Measurements from ENCODE around the gene PIM2. TPM values are rescaled to one million over a fixed set of nuclear protein-coding genes. Genes with fewer than 3 reads are reported as not detected.

Gene PIM2
- 14.3 TPM for total RNA-seq

GRCh38 chrX:48918643-48919340 is at the start of gene PIM2:
TSS of gene PIM2 (minus strand) at chrX:48919024. CDS start at chrX:48918834, 190 bp downstream.
- DNase-seq (ENCODE audit: low spot score in 2 of 2) (peak; percentile 63 to 75), FAIRE-seq (no peak)

DNA sequence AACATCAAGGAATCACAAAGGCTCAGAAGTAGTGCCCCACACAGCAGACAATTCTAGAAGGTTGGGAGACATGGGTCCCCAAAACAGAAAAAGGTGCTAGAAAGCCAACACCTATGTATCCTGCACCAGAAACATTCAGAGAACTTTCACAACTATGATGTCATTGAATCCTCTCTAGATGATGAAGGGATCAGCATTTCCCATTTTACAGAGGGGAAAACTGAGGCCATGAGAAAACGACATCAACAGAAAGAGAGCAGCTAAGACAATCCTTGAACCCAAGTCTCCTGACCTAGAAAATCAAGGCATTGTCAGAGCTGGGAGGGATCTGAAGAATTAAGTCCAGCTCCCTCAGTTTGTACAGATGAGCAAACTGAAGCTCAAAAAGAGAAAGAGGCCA is 49.6 kb upstream of the PIM2 start:
- no peak for DNase-seq (ENCODE audit: low spot score in 2 of 2)

DNA sequence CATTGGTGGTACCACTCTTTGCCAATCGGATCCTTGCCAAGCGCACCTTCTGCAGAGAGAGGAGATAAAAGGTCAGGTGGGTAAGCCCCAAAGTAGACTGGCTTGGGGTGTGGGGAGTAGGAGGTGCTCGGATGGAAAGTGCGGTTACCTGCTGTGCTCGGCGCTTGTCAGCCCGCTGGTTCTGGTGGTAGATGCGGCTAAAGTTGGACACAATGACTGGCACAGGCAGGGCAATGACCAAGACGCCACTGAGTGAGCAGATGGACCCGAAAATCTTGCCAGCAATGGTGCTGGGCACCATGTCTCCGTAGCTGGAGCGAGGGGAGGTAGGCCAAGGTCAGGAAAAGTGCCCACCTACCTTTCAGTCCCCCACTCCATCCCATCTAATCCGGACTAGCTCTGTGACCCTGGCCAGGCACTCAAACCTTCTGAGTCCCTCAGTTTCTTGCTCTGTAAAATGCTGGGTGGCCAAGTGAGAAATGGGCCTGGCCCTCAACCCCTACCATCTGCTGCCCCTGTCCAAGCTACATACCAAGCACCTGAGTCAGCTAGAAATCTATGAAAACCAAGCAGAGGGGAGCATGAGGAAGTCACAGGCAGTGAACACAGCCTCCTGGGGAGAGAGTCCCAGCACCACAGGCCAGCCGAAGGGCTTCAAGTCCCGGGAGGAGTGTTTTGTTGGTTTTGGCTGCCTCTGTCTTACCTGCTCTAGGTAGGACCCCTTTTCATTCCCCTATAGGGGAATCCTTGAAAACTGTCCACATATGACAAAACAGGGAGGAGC is 48.2 kb upstream of the PIM2 start:
- no peak for DNase-seq (ENCODE audit: low spot score in 2 of 2)
- no peak for FAIRE-seq

More for the DNA sequence above, 49.6 kb upstream of the PIM2 start:
- FAIRE-seq: no peak

DNA sequence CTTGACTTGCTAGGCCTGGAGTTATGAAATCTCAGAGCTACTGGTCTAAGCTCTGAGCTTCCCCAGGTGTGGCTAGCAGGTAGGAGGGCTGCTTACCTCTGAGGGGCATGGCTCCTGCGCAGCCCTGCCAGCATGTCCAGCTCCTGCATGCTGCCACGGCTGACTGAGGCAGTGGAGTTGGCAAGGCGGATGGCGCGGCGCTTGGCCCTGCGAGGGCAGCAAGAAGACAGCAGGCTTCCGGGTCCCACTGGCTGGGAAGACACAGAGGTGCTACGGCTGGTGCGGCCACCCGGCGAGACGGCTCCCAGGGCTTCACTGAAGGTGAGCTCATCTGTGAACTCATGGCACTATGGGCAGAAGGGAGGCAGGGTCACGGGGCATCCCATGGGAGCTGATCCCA is 47.1 kb upstream of the PIM2 start:
- DNase-seq (ENCODE audit: low spot score in 2 of 2) (no peak), FAIRE-seq (no peak)

DNA sequence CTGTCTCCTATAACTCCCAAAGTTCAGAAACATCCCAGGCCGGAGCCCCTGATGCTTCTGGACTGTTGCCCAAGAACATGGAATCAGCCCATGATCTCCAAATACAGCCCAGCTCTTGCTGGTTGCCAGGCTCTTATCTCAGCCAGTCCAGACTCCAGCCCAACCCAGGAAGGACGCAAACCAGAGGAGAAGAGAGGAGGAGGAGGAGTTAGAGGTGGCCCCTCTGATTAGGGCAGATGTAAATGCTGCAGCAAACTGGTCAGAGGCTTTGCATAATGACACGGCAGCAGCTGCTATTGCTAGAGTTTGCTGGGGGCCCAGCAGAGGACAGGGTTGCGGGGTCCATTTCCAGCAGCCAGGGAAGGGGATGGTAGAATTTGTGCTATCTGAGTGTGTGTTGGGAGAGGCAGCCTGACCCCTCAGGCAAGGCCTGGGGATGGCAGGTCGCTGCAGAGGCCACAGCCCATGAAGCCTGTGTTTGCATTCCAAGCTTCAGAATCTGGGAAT is 42.8 kb upstream of the PIM2 start:
- DNase-seq (ENCODE audit: low spot score in 2 of 2): no peak
- no peak for FAIRE-seq

DNA sequence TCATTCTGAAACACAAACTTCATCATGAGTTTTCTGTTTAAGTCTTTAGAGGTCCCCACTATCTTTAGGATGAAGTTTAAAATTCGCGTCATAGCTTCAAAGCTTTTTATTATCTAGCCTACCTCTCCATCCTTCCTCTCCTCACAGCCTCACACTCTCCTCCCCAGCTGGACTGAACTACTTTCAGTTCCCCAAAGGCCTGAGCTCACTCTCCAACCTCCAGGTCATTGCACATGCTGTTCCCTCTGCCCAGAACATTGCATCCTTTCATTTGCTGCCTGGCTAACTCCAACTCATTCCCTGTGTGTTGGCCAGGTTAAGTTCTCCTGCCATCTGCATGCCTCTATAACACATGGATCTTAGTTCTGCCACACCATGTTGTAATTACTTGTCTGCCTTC is 41.5 kb upstream of the PIM2 start:
- DNase-seq (ENCODE audit: low spot score in 2 of 2): no peak
- no peak for FAIRE-seq

- no peak for FAIRE-seq
Measured at GRCh38 chrX:48958635-48959094, 39.8 kb upstream of the PIM2 start.

GRCh38 chrX:48957827-48958634 is 39.2 kb upstream of the PIM2 start:
- DNase-seq (ENCODE audit: low spot score in 2 of 2) (peak; percentile 91 to 94), FAIRE-seq (peak; percentile 92)

More at GRCh38 chrX:48958635-48959094, 39.8 kb upstream of the PIM2 start:
- DNase-seq (ENCODE audit: low spot score in 2 of 2): no peak

- DNase-seq (ENCODE audit: low spot score in 2 of 2): peak; percentile 65 to 79
- FAIRE-seq: no peak
Measured at GRCh38 chrX:48957477-48957826, 38.6 kb upstream of the PIM2 start, which contains the start of gene OTUD5. TSS of gene OTUD5 (minus strand) at chrX:48957607. CDS start at chrX:48957570, 37 bp downstream.

DNA sequence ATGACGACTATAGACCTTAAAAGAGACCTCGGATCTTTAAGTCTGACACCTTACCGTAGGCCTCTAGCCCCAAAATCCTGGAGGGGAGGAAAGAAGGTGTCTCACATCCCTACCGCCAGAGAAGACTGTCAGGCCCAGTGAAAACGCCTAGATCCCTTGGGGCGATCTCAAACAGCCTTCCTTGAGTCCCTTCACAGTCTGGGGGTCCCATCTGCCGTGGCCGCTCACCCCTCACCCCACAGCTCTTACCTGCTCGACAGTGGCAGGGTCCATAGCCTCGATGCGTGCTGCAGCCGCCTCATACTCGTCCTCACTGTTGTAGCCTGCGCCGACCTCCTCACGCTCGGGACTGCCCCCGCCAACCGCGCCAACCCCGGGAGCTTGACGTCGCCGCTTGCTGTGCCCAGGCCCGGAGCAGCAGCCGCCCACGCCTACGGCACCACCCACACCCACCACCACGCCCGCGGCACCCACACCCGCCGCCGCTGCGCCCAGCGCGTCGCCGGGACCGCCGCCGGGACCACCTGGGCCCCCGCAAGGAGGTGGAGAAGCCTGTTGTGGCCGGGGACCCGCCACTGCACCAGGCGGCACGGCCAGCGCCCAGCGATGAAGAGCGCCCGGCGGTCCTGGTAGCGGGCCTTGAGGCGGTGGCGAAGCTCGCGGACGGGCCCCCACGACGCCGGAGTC is 38.0 kb upstream of the PIM2 start:
- FAIRE-seq: no peak
- DNase-seq (ENCODE audit: low spot score in 2 of 2): no peak

DNA sequence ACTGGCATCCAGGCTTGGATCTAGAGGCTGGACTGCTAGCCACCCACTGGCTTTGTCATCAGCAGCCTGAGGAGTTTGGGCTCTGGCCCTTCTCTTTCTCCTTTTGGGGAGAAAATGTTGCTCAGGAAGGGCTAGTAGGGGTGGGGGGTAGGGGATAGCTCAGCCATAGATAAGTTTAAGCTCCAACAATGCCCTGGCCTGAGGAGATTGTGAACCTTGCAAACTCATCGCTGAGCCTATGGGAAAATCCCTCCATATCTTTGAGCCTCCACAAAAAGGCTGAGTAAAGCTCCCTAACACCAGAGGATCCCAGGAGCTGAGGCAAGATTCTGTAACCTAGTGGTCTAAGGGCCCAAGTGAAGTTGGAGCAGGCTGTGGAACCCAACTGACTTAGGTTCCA is 29.8 kb upstream of the PIM2 start:
- FAIRE-seq: no peak
- no peak for DNase-seq (ENCODE audit: low spot score in 2 of 2)

DNA sequence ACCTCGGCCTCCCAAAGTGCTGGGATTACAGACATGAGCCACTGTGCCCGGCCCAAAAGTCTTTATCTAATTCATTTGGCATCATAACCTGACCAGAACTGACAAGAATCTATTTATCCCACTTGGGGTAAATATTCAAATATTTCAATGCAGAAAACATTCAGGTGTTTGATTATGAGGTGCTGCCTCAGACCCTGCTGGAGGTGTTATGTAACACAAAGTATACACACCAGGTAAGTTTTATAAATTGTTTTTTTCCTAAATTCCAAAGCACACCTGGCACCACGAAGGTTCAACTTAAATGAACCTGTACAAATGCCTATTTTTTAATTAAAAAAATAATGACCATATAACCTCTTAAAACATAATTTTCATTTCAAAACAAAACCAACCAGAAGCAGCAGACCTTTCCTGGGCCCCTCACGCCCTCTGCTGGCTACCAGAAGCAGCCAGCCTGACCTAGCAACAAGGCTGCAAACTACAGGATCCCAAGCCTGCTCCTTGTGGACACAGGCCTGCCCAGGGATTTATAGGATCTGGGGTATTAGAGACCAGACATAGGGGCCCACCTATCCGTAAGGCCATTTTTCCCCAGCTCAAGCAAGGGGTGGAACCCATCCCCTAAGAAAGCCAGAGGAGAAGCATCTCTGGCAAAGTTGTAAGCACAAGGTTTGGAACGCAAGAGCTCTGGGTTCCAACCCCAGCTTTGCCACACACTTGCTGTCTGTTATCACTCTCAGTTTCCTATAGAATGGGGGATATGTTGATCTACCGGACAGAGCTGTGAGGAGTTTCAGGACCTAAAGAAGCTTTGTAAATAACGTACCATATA is 26.9 kb upstream of the PIM2 start:
- FAIRE-seq (no peak), DNase-seq (ENCODE audit: low spot score in 2 of 2) (peak in 1 of 2 donors; percentile 38)

GRCh38 chrX:48942895-48943294 is 24.1 kb upstream of the PIM2 start:
- DNase-seq (ENCODE audit: low spot score in 2 of 2) (no peak), FAIRE-seq (no peak)

- FAIRE-seq (no peak), DNase-seq (ENCODE audit: low spot score in 2 of 2) (no peak)
Measured at GRCh38 chrX:48940404-48940955, 21.7 kb upstream of the PIM2 start.

DNA sequence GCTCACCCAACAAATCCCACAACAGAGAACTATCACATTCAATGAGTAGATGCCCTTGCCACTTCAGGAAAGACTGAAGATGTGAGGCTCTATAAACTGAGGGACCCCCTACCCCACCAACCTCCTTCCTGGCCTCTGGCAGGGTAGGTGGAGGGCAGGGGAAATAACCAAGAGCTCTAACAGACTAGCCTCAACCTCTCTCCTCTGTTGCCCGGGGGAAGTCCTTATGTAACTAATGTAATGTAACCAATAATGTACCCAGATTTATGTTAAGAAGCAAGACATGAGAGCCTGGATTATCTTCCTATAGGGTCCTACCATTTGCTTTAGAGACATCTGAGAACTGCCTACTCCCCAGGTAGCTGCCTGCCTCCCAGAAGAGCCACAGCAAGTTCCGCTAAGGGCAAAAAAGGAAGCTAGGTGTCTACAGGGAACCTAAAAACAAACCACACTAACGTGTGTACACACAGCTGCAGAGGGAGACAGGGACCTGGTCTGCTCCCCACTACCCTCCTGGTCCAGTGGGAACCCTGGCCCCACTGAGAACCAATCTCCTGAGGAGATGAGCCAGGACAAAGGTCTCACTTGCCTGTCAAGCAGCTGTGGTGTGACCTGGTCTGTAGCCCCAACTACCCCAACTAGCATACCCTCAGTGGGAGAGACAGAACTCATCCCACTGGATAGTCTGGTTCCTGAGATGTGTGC is 20.9 kb upstream of the PIM2 start:
- FAIRE-seq: no peak
- DNase-seq (ENCODE audit: low spot score in 2 of 2): no peak

DNA sequence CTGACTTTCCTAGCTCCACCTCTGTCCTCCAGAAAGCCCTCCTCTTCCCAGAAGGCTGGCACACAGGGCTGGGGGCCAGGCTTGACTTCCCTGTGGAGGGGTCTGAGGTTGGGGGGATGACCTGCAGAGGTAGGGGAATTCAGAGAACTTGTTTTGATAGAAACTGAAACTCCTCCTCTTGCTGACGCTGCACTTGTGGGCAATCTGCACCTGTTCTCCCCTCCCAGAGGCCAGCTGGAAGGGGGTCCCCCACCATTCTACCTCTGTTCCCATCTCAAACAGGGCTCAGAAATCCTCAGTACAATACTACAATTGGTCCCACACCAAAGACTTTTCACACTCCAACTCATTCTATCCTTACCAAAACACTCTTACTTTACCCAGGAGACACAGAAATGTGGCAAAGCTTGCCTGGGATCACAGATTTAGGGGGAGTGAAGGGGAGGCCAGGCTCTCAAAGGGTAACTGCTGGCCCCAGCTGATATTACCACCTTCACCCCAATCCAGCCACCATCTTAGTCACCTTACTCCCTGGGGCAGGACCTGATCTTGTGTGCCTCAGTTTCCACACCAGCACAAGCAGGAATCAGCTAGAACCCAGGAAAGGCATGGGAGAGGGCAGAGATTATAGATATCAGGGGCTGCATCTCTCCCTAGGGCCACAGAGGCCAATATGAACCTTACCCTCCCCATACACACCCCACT is 20.0 kb upstream of the PIM2 start:
- DNase-seq (ENCODE audit: low spot score in 2 of 2) (no peak), FAIRE-seq (no peak)

GRCh38 chrX:48937054-48937907 is 18.5 kb upstream of the PIM2 start:
- DNase-seq (ENCODE audit: low spot score in 2 of 2) (no peak), FAIRE-seq (no peak)
